Caco-2 (cell line): ENCODE data around the gene ASB10. TPM values are rescaled to one million over a fixed set of nuclear protein-coding genes. Genes with fewer than 3 reads are reported as not detected.

Source experiments
- BruUV-seq: library from RNA; stranded (reverse); fragments of 400-500 nt; replicated peaks from 2 replicates; lab custom pipeline; 2021; lab: Mats Ljungman, UMichigan
- CTCF ChIA-PET: fragments of 300-600 bp; sonication (Branson Sonifier 250); formaldehyde crosslinking; loops from one replicate; lab custom pipeline; 2022; ENCODE audit warnings: antibody characterized with exemption; lab: Charles Lee
- POLR2A ChIA-PET: fragments of 300-600 bp; sonication (Branson Sonifier 250); formaldehyde crosslinking; loops from one replicate; lab custom pipeline; 2022; ENCODE audit warnings: antibody characterized with exemption; lab: Charles Lee
- DNase-seq, 2 experiments: peaks; one replicate each; pipeline versions ENCODE4 v3.0.0 to v3.0.0-alpha.2; 2020 to 2022
- H3K27me3 ChIP-seq: replicated peaks from 2 replicates; pipeline ENCODE4 v1.6.0; 2011; ENCODE audit warnings: low read length; ENCODE audit not compliant: control insufficient read depth, insufficient read depth
- H3K36me3 ChIP-seq: 2 replicates; pipeline ENCODE4 v1.5.1; 2011; ENCODE audit warnings: low read length; ENCODE audit not compliant: control insufficient read depth, insufficient read depth
- H3K4me1 ChIP-seq: fragments of 250-450 bp; sonication (Bioruptor Pico); 2 replicates; pipeline ENCODE4 v1.5.1; 2020; ENCODE audit warnings: mild to moderate bottlenecking
- H3K4me3 ChIP-seq: 2 replicates; pipeline ENCODE4 v1.5.1; 2011; ENCODE audit warnings: low read depth, mild to moderate bottlenecking, control low read depth, low read length
- H3K9me3 ChIP-seq: fragments of 250-450 bp; sonication (Bioruptor Pico); 2 replicates; pipeline ENCODE4 v1.5.1; 2020; ENCODE audit warnings: mild to moderate bottlenecking, moderate library complexity
- H3K27ac Mint-ChIP-seq: one replicate; pipeline ENCODE4 v1.8.0; 2022; ENCODE audit warnings: mixed read lengths; ENCODE audit not compliant: unreplicated experiment
- H3K27me3 Mint-ChIP-seq: one replicate; pipeline ENCODE4 v1.8.0; 2022; ENCODE audit warnings: mixed read lengths; ENCODE audit not compliant: insufficient read depth, unreplicated experiment
- H3K36me3 Mint-ChIP-seq: one replicate; pipeline ENCODE4 v1.8.0; 2022; ENCODE audit warnings: mild to moderate bottlenecking, mixed read lengths; ENCODE audit not compliant: insufficient read depth, unreplicated experiment
- H3K4me1 Mint-ChIP-seq: one replicate; pipeline ENCODE4 v1.8.0; 2022; ENCODE audit warnings: low read depth, mixed read lengths; ENCODE audit not compliant: unreplicated experiment
- H3K4me3 Mint-ChIP-seq: one replicate; pipeline ENCODE4 v1.8.0; 2022; ENCODE audit warnings: mild to moderate bottlenecking, moderate library complexity, mixed read lengths; ENCODE audit not compliant: unreplicated experiment
- H3K9me3 Mint-ChIP-seq: one replicate; pipeline ENCODE4 v1.8.0; 2022; ENCODE audit warnings: mixed read lengths; ENCODE audit not compliant: unreplicated experiment
- CTCF ChIP-seq, 2 experiments: fragments of 200-600 bp in 1 of 2; IDR thresholded peaks; 1 replicate in 1 of 2; 2 replicates in 1 of 2; pipeline versions ENCODE4 v1.5.1 to v1.8.0; 2011 to 2022; ENCODE audit warnings: antibody characterized with exemption in 1 of 2, control low read depth in 1 of 2, inconsistent platforms in 1 of 2, low read depth in 1 of 2, low read length in 1 of 2, mild to moderate bottlenecking in 1 of 2, moderate library complexity in 1 of 2; ENCODE audit not compliant: insufficient read depth in 1 of 2, severe bottlenecking in 1 of 2, unreplicated experiment in 1 of 2
- intact Hi-C: fragments of 100-400 bp; cut with micrococcal nuclease; formaldehyde crosslinking; loops from one replicate; pipeline ENCODE4 v1.10.0; 2022; ENCODE audit not compliant: unreplicated experiment
- total RNA-seq: library from RNA; stranded (reverse); gene quantifications from 2 replicates; pipeline ENCODE4 v1.2.3, GENCODE V29; 2022

ASB10 gene
- total RNA-seq, 1 experiment from 2014 or later: not detected

GRCh38 chr7:151141311-151141854 is 45.7 kb downstream of the ASB10 start:
- no peaks in the 10 kb centered on the region for H3K4me1 Mint-ChIP-seq
- H3K4me3 Mint-ChIP-seq: no peak overlapping the region
- H3K27me3 Mint-ChIP-seq: no peaks in the 10 kb centered on the region
- H3K36me3 Mint-ChIP-seq: peaks cover 31% of the 10 kb centered on the region
- TF ChIP-seq CTCF (IDR thresholded peaks at IDR 0.05; ENCODE audit: insufficient read depth in 1 of 2, low read depth in 1 of 2, low read length in 1 of 2, severe bottlenecking in 1 of 2, unreplicated experiment in 1 of 2): no peak
- CTCF ChIA-PET: interaction anchor here (1.7 kb wide), 1 partner anchor 17 kb away, joined by 6 read pairs; no protein-coding TSS in a partner anchor
- no TSS peak for BruUV-seq
- Histone ChIP-seq H3K9me3 (no peaks in the 10 kb centered on the region), H3K27me3 (no peaks in the 10 kb centered on the region), H3K4me3 (no peak overlapping the region), H3K36me3 (peaks cover 2% of the 10 kb centered on the region; the same call in 1 of the 2 replicates), H3K4me1 (no peaks in the 10 kb centered on the region)
- POLR2A ChIA-PET: no interaction called here
- no peaks in the 10 kb centered on the region for H3K9me3 Mint-ChIP-seq
- intact Hi-C loops: no loop called here
- no peak for DNase-seq
- H3K27ac Mint-ChIP-seq: no peak overlapping the region

GRCh38 chr7:151140826-151141225 is 46.2 kb downstream of the ASB10 start:
- H3K4me1 ChIP-seq: no peaks in the 10 kb centered on the region
- no peaks in the 10 kb centered on the region for H3K27me3 Mint-ChIP-seq
- H3K9me3 ChIP-seq: no peaks in the 10 kb centered on the region
- TF ChIP-seq CTCF (IDR thresholded peaks at IDR 0.05; ENCODE audit: insufficient read depth in 1 of 2, low read depth in 1 of 2, low read length in 1 of 2, severe bottlenecking in 1 of 2, unreplicated experiment in 1 of 2): no peak
- no peak for DNase-seq
- intact Hi-C loops: no loop called here
- ChIA-PET POLR2A (no interaction called here), CTCF (interaction anchor here (1.7 kb wide), 1 partner anchor 17 kb away, joined by 6 read pairs; no protein-coding TSS in a partner anchor)
- H3K27me3 ChIP-seq: no peaks in the 10 kb centered on the region
- H3K4me1 Mint-ChIP-seq: no peaks in the 10 kb centered on the region
- H3K4me3 ChIP-seq: no peak overlapping the region
- H3K36me3 ChIP-seq: peaks cover 2% of the 10 kb centered on the region; the same call in 1 of the 2 replicates
- H3K9me3 Mint-ChIP-seq: no peaks in the 10 kb centered on the region
- no peak overlapping the region for H3K27ac Mint-ChIP-seq
- no TSS peak for BruUV-seq
- peaks cover 31% of the 10 kb centered on the region for H3K36me3 Mint-ChIP-seq
- no peak overlapping the region for H3K4me3 Mint-ChIP-seq

GRCh38 chr7:151139791-151140190 is 47.3 kb downstream of the ASB10 start:
- no peaks in the 10 kb centered on the region for H3K36me3 ChIP-seq
- intact Hi-C loops: no loop called here
- no peaks in the 10 kb centered on the region for H3K4me1 ChIP-seq
- no peak overlapping the region for H3K4me3 ChIP-seq
- peak in 1 of 2 experiments; percentile 9 for DNase-seq
- H3K36me3 Mint-ChIP-seq: peaks cover 31% of the 10 kb centered on the region
- H3K27me3 Mint-ChIP-seq: no peaks in the 10 kb centered on the region
- BruUV-seq: no TSS peak
- CTCF ChIA-PET: interaction anchor here (1.4 kb wide), 1 partner anchor 16 kb away, joined by 3 read pairs; no protein-coding TSS in a partner anchor
- no peak overlapping the region for H3K4me3 Mint-ChIP-seq
- POLR2A ChIA-PET: no interaction called here
- H3K4me1 Mint-ChIP-seq: no peaks in the 10 kb centered on the region
- TF ChIP-seq CTCF (IDR thresholded peaks at IDR 0.05; ENCODE audit: insufficient read depth in 1 of 2, low read depth in 1 of 2, low read length in 1 of 2, severe bottlenecking in 1 of 2, unreplicated experiment in 1 of 2): no peak
- no peaks in the 10 kb centered on the region for H3K9me3 Mint-ChIP-seq
- no peaks in the 10 kb centered on the region for H3K27me3 ChIP-seq
- H3K27ac Mint-ChIP-seq: no peak overlapping the region
- no peaks in the 10 kb centered on the region for H3K9me3 ChIP-seq
